GM12891 (cell line): Measurements from ENCODE around the gene NRP2.

ENCODE experiments used
- POLR2A ChIP-seq: IDR thresholded peaks from 2 replicates; pipeline ENCODE4 v1.6.1; 2011; ENCODE audit warnings: low read depth, low read length, control low read depth
- TAF1 ChIP-seq: IDR thresholded peaks from 2 replicates; pipeline ENCODE4 v1.6.1; 2011; ENCODE audit warnings: low read depth, low read length, control low read depth

- TF ChIP-seq TAF1 (no peak), POLR2A (no peak)
Measured at GRCh38 chr2:205698286-205699268, 16.3 kb downstream of the NRP2 start.
